GM19043 (cell line): ENCODE data around the gene PRKAR2A.
A peak's percentile ranks its signal among the peaks of the same experiment; 100 is the strongest.
"Not testable (repeated sequence)": the region's sequence is repeated elsewhere in the genome, so short reads cannot be mapped to it uniquely, and the experiment has no call there.

Source experiments
- ATAC-seq: cut with Tn5 transposase; IDR thresholded peaks from one replicate; pipeline ENCODE4 v1.9.1; 2021; ENCODE audit warnings: low read depth; ENCODE audit not compliant: unreplicated experiment

PRKAR2A gene

DNA sequence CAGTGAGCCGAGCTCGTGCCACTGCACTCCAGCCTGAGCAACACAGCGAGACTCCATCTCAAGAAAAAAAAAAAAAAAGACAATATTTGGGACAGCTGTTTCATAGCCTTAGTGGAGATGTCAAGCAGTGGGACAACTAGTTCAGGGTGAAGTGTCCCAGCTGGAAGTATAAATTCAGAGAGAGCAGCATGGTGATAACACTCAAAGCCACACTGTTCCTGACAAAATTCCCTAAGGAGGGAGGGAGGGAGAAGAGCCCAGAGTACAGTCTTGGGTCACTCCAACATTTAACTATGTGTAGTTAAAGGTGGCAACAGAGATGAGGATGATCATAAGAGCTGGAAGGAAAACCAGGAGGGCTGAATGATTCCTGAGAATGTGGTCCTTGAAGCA lies 109.5 kb downstream of the PRKAR2A start:
- no peak for ATAC-seq

- not testable (repeated sequence) for ATAC-seq
Observed at GRCh38 chr3:48735075-48735767, 112.5 kb downstream of the PRKAR2A start.

DNA sequence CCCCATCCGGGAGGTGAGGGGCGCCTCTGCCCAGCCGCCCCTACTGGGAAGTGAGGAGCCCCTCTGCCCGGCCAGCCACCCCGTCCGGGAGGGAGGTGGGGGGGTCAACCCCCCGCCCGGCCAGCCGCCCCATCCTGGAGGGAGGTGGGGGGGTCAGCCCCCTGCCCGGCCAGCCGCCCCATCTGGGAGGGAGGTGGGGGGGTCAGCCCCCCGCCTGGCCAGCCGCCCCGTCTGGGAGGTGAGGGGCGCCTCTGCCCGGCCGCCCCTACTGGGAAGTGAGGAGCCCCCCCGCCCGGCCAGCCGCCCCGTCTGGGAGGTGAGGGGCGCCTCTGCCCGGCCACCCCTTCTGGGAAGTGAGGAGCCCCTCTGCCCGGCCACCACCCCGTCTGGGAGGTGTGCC lies 113.1 kb downstream of the PRKAR2A start:
- not testable (repeated sequence) for ATAC-seq

DNA sequence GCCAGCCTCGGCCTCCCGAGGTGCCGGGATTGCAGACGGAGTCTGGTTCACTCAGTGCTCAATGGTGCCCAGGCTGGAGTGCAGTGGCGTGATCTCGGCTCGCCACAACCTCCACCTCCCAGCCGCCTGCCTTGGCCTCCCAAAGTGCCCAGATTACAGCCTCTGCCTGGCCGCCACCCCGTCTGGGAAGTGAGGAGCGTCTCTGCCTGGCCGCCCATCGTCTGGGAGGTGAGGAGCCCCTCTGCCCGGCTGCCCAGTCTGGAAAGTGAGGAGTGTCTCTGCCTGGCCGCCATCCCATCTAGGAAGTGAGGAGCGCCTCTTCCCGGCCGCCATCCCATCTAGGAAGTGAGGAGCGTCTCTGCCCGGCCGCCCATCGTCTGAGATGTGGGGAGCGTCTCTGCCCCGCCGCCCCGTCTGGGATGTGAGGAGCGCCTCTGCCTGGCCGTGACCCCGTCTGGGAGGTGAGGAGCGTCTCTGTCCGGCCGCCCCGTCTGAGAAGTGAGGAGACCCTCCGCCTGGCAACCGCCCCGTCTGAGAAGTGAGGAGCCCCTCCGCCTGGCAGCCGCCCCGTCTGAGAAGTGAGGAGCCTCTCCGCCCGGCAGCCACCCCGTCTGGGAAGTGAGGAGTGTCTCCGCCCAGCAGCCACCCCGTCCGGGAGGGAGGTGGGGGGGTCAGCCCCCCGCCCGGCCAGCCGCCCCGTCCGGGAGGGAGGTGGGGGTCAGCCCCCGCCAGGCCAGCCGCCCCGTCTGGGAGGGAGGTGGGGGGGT lies 113.7 kb downstream of the PRKAR2A start:
- ATAC-seq, result not testable (repeated sequence)

- ATAC-seq, result no peak
Observed at GRCh38 chr3:48727511-48727910, 120.2 kb downstream of the PRKAR2A start.

GRCh38 chr3:48725185-48725855 lies 122.4 kb downstream of the PRKAR2A start:
- not testable (repeated sequence) for ATAC-seq

DNA sequence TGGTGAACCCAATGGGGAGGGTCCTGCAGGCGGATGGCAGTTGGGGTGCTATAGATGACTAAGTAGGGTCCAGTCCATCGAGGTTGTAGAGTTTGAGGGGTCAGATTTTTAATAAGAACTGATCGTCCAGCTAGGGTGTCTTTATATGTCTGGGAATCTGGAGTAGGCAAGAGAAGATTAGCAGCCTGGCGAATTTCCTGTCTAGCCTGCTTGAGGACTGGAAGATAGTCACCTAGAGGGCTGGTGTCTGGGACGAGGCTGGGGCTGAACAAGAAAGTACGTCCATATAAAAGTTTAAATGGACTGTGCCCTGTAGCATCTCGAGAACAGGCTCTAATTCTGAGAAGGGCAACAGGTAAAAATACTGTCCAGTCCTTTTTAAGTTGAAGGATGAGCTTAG lies 123.9 kb downstream of the PRKAR2A start:
- ATAC-seq, result no peak

DNA sequence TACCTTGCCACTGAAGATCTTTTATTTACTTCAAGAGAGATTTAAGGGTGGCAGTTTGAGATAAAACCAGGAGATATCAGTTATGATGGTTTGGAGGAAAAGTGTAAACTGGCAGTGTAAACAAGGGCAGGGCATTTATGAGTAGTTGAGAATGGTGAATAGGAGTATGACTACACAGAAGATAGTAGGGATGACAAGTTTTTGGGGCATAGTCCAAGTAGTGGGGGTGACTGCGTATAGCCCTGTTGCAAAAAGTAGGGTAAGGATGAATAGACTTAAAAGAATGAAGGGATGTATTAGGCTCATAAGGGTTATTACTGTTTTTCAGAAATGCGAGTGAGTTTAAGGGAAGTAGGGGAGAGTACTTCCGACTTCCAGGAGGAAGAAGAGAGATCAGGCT lies 124.4 kb downstream of the PRKAR2A start:
- ATAC-seq, result not testable (repeated sequence)

GRCh38 chr3:48716982-48717746 lies 130.5 kb downstream of the PRKAR2A start, which contains the start of gene IP6K2:
IP6K2 (minus strand) TSS chr3:48717221; CDS start chr3:48695291, 21,930 bp downstream.
- ATAC-seq, result peak; percentile 99

GRCh38 chr3:48716508-48716981 lies 131.1 kb downstream of the PRKAR2A start:
- no peak for ATAC-seq

GRCh38 chr3:48715174-48715800 lies 132.4 kb downstream of the PRKAR2A start:
- no peak for ATAC-seq

GRCh38 chr3:48711727-48712126 lies 135.9 kb downstream of the PRKAR2A start:
- no peak for ATAC-seq

- ATAC-seq, result no peak
Observed at GRCh38 chr3:48709051-48709461, 138.6 kb downstream of the PRKAR2A start.

DNA sequence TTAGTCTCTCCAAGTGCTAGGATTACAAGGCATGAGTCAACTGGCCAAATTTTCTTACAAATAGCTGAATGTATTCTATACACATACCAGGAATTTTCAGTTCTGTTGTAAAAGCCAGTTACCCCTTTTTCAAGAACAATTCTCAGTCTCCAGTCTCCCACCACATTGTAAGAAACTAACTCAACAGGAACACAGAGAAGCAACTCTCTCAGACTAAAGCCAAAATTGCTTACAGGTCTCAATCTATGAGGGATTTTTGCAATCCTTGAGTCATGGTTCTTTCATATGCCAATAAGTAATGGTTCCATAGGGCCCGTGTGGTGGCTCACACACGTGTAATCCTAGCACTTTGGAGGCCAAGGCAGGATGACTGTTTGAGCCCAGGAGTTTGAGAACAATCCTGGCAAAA lies 139.2 kb downstream of the PRKAR2A start:
- no peak for ATAC-seq

GRCh38 chr3:48707157-48707556 lies 140.5 kb downstream of the PRKAR2A start:
- ATAC-seq, result no peak

DNA sequence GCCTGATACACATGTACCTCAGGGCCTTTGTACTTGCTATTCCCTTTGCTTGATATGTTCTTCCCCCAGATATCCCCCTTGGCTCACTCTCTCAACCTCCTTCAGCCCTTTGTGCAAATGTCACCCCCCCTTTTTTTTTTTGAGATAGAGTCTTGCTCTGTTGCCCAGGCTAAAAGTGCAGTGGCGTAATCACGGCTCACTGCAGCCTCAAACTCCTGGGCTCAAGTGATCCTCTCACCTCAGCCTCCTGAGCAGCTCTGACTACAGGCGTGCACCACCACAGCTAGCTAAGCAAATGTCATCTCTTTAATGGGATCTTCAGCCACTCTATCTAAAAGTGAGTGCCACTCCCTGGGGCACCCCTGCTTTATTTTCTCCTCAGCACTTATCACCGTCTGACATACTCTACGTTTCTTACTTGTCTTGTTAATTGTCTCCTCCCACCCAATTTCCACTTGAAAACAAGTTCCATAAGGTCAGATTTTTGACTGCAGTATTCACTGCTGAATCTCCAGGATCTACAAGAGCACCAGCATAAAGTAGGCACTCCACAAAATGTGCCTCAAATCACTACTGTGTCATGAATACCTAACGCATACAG lies 145.3 kb downstream of the PRKAR2A start:
- no peak for ATAC-seq

DNA sequence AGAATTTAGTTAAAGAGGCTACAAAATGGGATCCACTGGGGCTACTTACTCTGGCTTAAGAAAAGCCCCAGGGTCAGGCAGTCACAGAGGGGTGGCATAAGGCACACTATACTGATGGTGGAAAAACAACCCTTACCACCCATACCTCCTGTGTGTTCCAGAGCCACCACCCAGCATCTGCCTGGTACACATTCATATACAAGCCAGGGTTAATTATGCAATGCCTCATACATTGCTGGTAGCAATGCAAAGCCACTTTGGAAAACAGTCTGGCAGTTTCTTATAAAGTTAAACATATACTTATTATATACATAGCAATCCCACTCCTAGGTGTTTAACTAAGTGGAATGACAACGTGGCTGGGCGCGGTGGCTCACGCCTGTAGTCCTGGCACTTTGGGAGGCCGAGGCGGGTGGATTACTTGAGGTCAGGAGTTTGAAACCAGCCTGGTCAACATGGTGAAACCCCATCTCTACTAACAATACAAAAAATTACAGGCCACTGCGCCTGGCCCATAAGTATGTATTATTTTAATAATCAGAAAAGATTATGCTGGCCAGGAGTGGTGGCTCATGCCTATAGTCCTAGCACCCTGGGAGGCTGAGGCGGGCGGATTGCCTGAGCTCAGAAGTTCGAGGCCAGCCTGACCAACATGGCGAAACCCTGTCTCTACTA lies 146.8 kb downstream of the PRKAR2A start:
- no peak for ATAC-seq

DNA sequence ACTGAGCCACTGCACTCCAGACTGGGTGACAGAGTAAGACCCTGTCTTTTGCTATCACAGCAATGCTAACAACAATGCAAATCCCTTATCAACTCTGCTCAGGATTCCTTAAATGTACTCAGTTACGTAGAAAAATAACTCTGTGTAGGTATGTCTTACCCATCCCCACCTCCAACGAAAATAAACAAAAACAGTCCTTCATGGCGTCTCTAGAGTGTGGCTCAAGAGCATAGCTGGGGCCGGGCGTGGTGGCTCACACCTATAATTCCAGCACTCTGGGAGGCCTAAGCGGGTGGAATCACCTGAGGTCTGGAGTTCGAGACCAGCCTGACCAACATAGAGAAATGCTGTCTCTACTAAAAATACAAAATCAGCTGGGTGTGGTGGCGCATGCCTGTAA lies 148.8 kb downstream of the PRKAR2A start:
- ATAC-seq, result no peak

GRCh38 chr3:48697952-48698351 lies 149.7 kb downstream of the PRKAR2A start:
- no peak for ATAC-seq
